ENCODE data around the gene RGP1. TPM values are rescaled to one million over a fixed set of nuclear protein-coding genes. Genes with fewer than 3 reads are reported as not detected.

Gene RGP1
- total and polyA plus RNA-seq, 9 of the 15 experiments (the other 6 are each of a cell fraction or from before 2014, with no cell fraction given), result 0.42 to 13.8 (median 6.7) TPM

DNA sequence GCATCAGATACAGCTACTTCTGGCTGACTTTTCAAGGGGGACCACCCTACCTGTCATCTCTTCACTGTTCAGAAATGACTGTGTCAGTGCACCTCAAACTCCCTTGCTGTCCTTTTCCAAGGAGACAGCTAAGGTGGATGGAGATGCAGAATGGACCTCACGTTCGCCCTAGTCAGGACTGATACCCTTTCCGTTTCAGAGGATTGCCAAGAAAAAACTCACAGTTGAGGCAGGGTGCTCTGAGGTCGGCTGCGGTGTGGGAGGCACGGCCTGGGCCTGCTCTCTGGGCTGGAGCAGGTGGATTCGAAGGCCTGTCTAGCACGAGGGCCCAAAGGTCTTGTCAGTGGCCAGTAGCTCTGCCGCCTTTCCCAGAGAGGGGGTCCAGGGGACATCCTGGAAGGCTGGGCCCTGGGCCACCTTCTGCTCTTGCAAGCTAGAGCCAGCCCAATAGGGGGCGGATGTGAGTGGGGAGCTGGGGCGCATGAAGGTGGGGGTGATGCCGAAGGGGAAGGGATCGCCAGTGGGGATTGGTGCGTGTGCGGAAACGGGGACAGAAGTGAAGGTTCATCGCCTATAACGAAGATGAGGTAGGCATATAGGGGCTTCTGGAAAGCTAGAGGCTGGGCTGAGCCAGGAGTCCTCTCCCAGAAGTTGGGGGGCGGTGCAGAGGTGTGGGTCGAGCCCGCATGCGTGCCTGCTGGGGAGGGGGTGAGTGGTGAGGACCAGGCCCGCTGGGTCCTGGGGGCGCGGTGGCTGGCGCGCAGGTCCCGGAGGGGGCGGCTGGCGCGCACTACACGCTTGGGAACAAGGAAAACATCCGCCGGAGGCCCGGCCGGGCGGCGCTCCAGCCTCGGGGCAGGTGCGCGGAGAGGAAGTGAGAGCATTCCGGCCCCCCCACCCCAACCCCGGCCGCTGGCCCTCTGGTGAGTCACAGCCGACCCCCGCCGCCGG lies 7.5 kb downstream of the RGP1 start (continued):
- TF ChIP-seq CTCF (IDR thresholded peaks at IDR 0.05 in 2 of 3, conservative IDR thresholded peaks at IDR 0.05 in 1 of 3; ENCODE audit: insufficient read depth in 2 of 3, low read depth in 1 of 3, low read length in 3 of 3), result peak; percentile 68 to 79 (median 74)
- TF ChIP-seq RREB1 (CRISPR knock-in tag; IDR thresholded peaks at IDR 0.05), result no peak
- TF ChIP-seq REST (IDR thresholded peaks at IDR 0.05; ENCODE audit: borderline replicate concordance), result peak; percentile 8; the same call in 1 of the 2 replicates
- no peak for TF ChIP-seq REST (CRISPR knock-in tag; IDR thresholded peaks at IDR 0.05; ENCODE audit: low read depth)
- 0 out of 2 replicates have a peak, but pooled peaks have one; percentile 17 for TF ChIP-seq HLTF (IDR thresholded peaks at IDR 0.05)
- peak; percentile 34 for TF ChIP-seq HMGN3 (IDR thresholded peaks at IDR 0.05; ENCODE audit: borderline replicate concordance, extremely low read depth, insufficient read length, low read depth, low read length)
- peak; percentile 31; the same call in 1 of the 2 replicates for TF ChIP-seq MYC (IDR thresholded peaks at IDR 0.05; ENCODE audit: low read depth, low read length)
- no peak for TF ChIP-seq MYC (CRISPR knock-in tag; IDR thresholded peaks at IDR 0.05; ENCODE audit: borderline replicate concordance, low read depth)
- TF ChIP-seq ELF2 (CRISPR knock-in tag; IDR thresholded peaks at IDR 0.05), result 0 out of 2 replicates have a peak, but pooled peaks have one; percentile 21
- no peak for TF ChIP-seq MCM7 (IDR thresholded peaks at IDR 0.05)
